Measurements from ENCODE around the gene ZNF212.
"Not testable (repeated sequence)": the region's sequence is repeated elsewhere in the genome, so short reads cannot be mapped to it uniquely, and the experiment has no call there.

Gene ZNF212

GRCh38 chr7:149218469-149219420 is 20.7 kb upstream of the ZNF212 start:
- peak; percentile 38 for DNase-seq

GRCh38 chr7:149220534-149220933 is 18.9 kb upstream of the ZNF212 start:
- peak; percentile 71 for DNase-seq

GRCh38 chr7:149223176-149223575 is 16.3 kb upstream of the ZNF212 start:
- no peak for DNase-seq

- DNase-seq = no peak
Observed at GRCh38 chr7:149223761-149224160, 15.7 kb upstream of the ZNF212 start.

- DNase-seq = no peak
Observed at GRCh38 chr7:149224352-149224751, 15.1 kb upstream of the ZNF212 start.

- no peak for DNase-seq
Observed at GRCh38 chr7:149225106-149225505, 14.3 kb upstream of the ZNF212 start.

- no peak for DNase-seq
Observed at GRCh38 chr7:149225656-149226055, 13.8 kb upstream of the ZNF212 start.

GRCh38 chr7:149226366-149226765 is 13.1 kb upstream of the ZNF212 start:
- DNase-seq = not testable (repeated sequence)

GRCh38 chr7:149226840-149227494 is 12.5 kb upstream of the ZNF212 start:
- no peak for DNase-seq

- no peak for DNase-seq
Observed at GRCh38 chr7:149228831-149229471, 10.5 kb upstream of the ZNF212 start.

- DNase-seq = no peak
Observed at GRCh38 chr7:149229526-149229925, 9.9 kb upstream of the ZNF212 start.

- no peak for DNase-seq
Observed at GRCh38 chr7:149232362-149232761, 7.1 kb upstream of the ZNF212 start.

GRCh38 chr7:149233655-149234204 is 5.7 kb upstream of the ZNF212 start:
- DNase-seq = peak; percentile 88

GRCh38 chr7:149237502-149237901 is 1.9 kb upstream of the ZNF212 start:
- no peak for DNase-seq

GRCh38 chr7:149238051-149238450 is 1.4 kb upstream of the ZNF212 start:
- DNase-seq = no peak

- DNase-seq = no peak
Observed at GRCh38 chr7:149240637-149241036, 1.2 kb downstream of the ZNF212 start.

GRCh38 chr7:149241696-149242095 is 2.2 kb downstream of the ZNF212 start:
- DNase-seq = no peak

GRCh38 chr7:149245244-149245643 is 5.8 kb downstream of the ZNF212 start:
- peak; percentile 22 for DNase-seq

GRCh38 chr7:149245744-149246143 is 6.3 kb downstream of the ZNF212 start:
- no peak for DNase-seq

GRCh38 chr7:149248777-149249176 is 9.3 kb downstream of the ZNF212 start:
- no peak for DNase-seq

GRCh38 chr7:149250151-149250550 is 10.7 kb downstream of the ZNF212 start:
- not testable (repeated sequence) for DNase-seq

GRCh38 chr7:149251518-149251917 is 12.1 kb downstream of the ZNF212 start:
- not testable (repeated sequence) for DNase-seq

- DNase-seq = no peak
Observed at GRCh38 chr7:149252378-149252777, 12.9 kb downstream of the ZNF212 start.

All from fibroblast of skin of scalp (primary cell).